Hepatic stellate cell (primary cell): ENCODE measurements around the gene AP4B1.

ENCODE experiments used
- DNase-seq: peaks from one replicate; pipeline ENCODE4 v3.0.0; 2011; ENCODE audit warnings: low spot score

AP4B1 gene

GRCh38 chr1:113895098-113895497 is 9.5 kb downstream of the AP4B1 start:
- no peak for DNase-seq

GRCh38 chr1:113893267-113893666 is 11.3 kb downstream of the AP4B1 start:
- DNase-seq: no peak

- DNase-seq: no peak
These were observed 12.9 kb downstream of the AP4B1 start for GRCh38 chr1:113891631-113892220.

- DNase-seq: no peak
These were observed 13.8 kb downstream of the AP4B1 start for GRCh38 chr1:113890816-113891215.

GRCh38 chr1:113887402-113888175 is 17.0 kb downstream of the AP4B1 start, which contains the start of gene BCL2L15:
BCL2L15 (minus strand) TSS chr1:113887581; CDS start chr1:113887375, 206 bp downstream.
- no peak for DNase-seq

GRCh38 chr1:113886417-113887401 is 17.9 kb downstream of the AP4B1 start:
- no peak for DNase-seq

- no peak for DNase-seq
These were observed 22.9 kb downstream of the AP4B1 start for GRCh38 chr1:113881661-113882060.

GRCh38 chr1:113879739-113880038 is 24.9 kb downstream of the AP4B1 start:
- no peak for DNase-seq

- no peak for DNase-seq
These were observed 28.4 kb downstream of the AP4B1 start for GRCh38 chr1:113876176-113876575.

- no peak for DNase-seq
These were observed 28.9 kb downstream of the AP4B1 start for GRCh38 chr1:113875714-113876113.

- no peak for DNase-seq
These were observed 30.4 kb downstream of the AP4B1 start for GRCh38 chr1:113874012-113874879.

- no peak for DNase-seq
These were observed 32.2 kb downstream of the AP4B1 start for GRCh38 chr1:113872219-113872935.

- DNase-seq: peak; percentile 12
These were observed 32.9 kb downstream of the AP4B1 start, which contains the start of gene PTPN22 for GRCh38 chr1:113871597-113872113. PTPN22 (minus strand) TSS chr1:113871712.

- no peak for DNase-seq
These were observed 33.8 kb downstream of the AP4B1 start for GRCh38 chr1:113870778-113871177.

- DNase-seq: no peak
These were observed 36.1 kb downstream of the AP4B1 start for GRCh38 chr1:113868387-113869083.

- no peak for DNase-seq
These were observed 43.0 kb downstream of the AP4B1 start for GRCh38 chr1:113861641-113862040.

GRCh38 chr1:113860891-113861290 is 43.7 kb downstream of the AP4B1 start:
- DNase-seq: peak; percentile 25

- DNase-seq: no peak
These were observed 45.0 kb downstream of the AP4B1 start for GRCh38 chr1:113859478-113860175.

GRCh38 chr1:113858982-113859381 is 45.6 kb downstream of the AP4B1 start:
- no peak for DNase-seq
